OCI-LY1 (cell line): ENCODE data around the gene GAK.

ENCODE experiments used
- H2AFZ ChIP-seq: fragments of 200-600 bp; sonication (generic), shearing (Covaris generic); 2 replicates; pipeline ENCODE4 v1.6.0; 2014; ENCODE audit warnings: antibody characterized with exemption, mild to moderate bottlenecking, low read length
- H3F3A ChIP-seq: fragments of 200-600 bp; sonication (generic), shearing (Covaris generic); 2 replicates; pipeline ENCODE4 v1.6.0; 2014; ENCODE audit warnings: mild to moderate bottlenecking, antibody characterized with exemption, low read length, moderate library complexity; ENCODE audit not compliant: insufficient read depth
- H3K27ac ChIP-seq: fragments of 200-600 bp; sonication (generic); 2 replicates; pipeline ENCODE4 v1.5.1; 2014; ENCODE audit warnings: low read length, mixed run types, mild to moderate bottlenecking, low read depth; ENCODE audit not compliant: poor library complexity, severe bottlenecking
- H3K27me3 ChIP-seq: fragments of 200-600 bp; sonication (generic); 2 replicates; pipeline ENCODE4 v1.6.0; 2014; ENCODE audit warnings: antibody characterized with exemption, mild to moderate bottlenecking, low read length, moderate library complexity; ENCODE audit not compliant: insufficient read depth
- H3K36me3 ChIP-seq: fragments of 200-600 bp; sonication (generic); 2 replicates; pipeline ENCODE4 v1.6.1; 2014; ENCODE audit warnings: mild to moderate bottlenecking, antibody characterized with exemption, low read length, moderate library complexity, mixed read lengths; ENCODE audit not compliant: insufficient read depth
- H3K4me1 ChIP-seq: fragments of 200-600 bp; sonication (generic); 2 replicates; pipeline ENCODE4 v1.5.1; 2014; ENCODE audit warnings: mild to moderate bottlenecking, low read length, moderate library complexity; ENCODE audit not compliant: insufficient read depth, severe bottlenecking
- H3K4me2 ChIP-seq: fragments of 200-600 bp; sonication (generic), shearing (Covaris generic); 2 replicates; pipeline ENCODE4 v1.6.1; 2014; ENCODE audit warnings: low read length
- H3K4me3 ChIP-seq: fragments of 200-600 bp; sonication (generic); 2 replicates; pipeline ENCODE4 v1.5.1; 2014; ENCODE audit warnings: low read length, low read depth, mild to moderate bottlenecking, mixed read lengths; ENCODE audit not compliant: poor library complexity, severe bottlenecking
- H3K79me2 ChIP-seq: fragments of 200-600 bp; shearing (Covaris generic); 2 replicates; pipeline ENCODE4 v1.6.1; 2016; ENCODE audit warnings: mixed run types, low read length, mixed read lengths; ENCODE audit not compliant: insufficient read depth
- H3K9ac ChIP-seq: fragments of 200-600 bp; sonication (generic), shearing (Covaris generic); 2 replicates; pipeline ENCODE4 v1.6.1; 2014; ENCODE audit warnings: mild to moderate bottlenecking, low read length, mixed read lengths
- H3K9me2 ChIP-seq: fragments of 200-600 bp; sonication (generic), shearing (Covaris generic); 2 replicates; pipeline ENCODE4 v1.6.1; 2014; ENCODE audit warnings: low read depth, mild to moderate bottlenecking, low read length, mixed read lengths
- H3K9me3 ChIP-seq: fragments of 200-600 bp; shearing (Covaris generic); 2 replicates; pipeline ENCODE4 v1.6.1; 2014; ENCODE audit warnings: low read length, mixed read lengths
- H4K20me1 ChIP-seq: fragments of 200-600 bp; sonication (generic), shearing (Covaris generic); 2 replicates; pipeline ENCODE4 v1.6.0; 2016; ENCODE audit warnings: mild to moderate bottlenecking, low read length; ENCODE audit not compliant: insufficient read depth
- CTCF ChIP-seq: fragments of 200-600 bp; sonication (generic), shearing (Covaris generic); IDR thresholded peaks from 2 replicates; pipeline ENCODE4 v1.5.1; 2017; ENCODE audit warnings: mild to moderate bottlenecking, antibody characterized with exemption, low read length, moderate library complexity, mixed read lengths
- EZH2 ChIP-seq: fragments of 200-600 bp; sonication (generic), shearing (Covaris generic); IDR thresholded peaks from 2 replicates; pipeline ENCODE4 v1.8.0; 2017; ENCODE audit warnings: borderline replicate concordance, mixed run types, mild to moderate bottlenecking, antibody characterized with exemption, low read length, moderate library complexity, mixed read lengths

Gene GAK

GRCh38 chr4:819401-820229, 112.5 kb downstream of the GAK start:
- no peaks in the 10 kb centered on the region for H3K4me1 ChIP-seq
- no peaks in the 10 kb centered on the region for H3K27me3 ChIP-seq
- no peak for TF ChIP-seq CTCF
- TF ChIP-seq EZH2: no peak
- H3F3A ChIP-seq: no peaks in the 10 kb centered on the region
- H3K9ac ChIP-seq: no peak overlapping the region
- no peaks in the 10 kb centered on the region for H3K9me2 ChIP-seq
- no peak overlapping the region for H3K27ac ChIP-seq
- H3K9me3 ChIP-seq: no peaks in the 10 kb centered on the region
- no peak overlapping the region for H3K4me3 ChIP-seq
- no peaks in the 10 kb centered on the region for H3K36me3 ChIP-seq
- no peaks in the 10 kb centered on the region for H4K20me1 ChIP-seq
- H3K79me2 ChIP-seq: no peaks in the 10 kb centered on the region
- no peak overlapping the region for H2AFZ ChIP-seq
- H3K4me2 ChIP-seq: no peak overlapping the region

- TF ChIP-seq EZH2: no peak
- no peak for TF ChIP-seq CTCF
- H2AFZ ChIP-seq: no peak overlapping the region
- no peak overlapping the region for H3K4me3 ChIP-seq
- no peak overlapping the region for H3K4me2 ChIP-seq
- no peaks in the 10 kb centered on the region for H3K4me1 ChIP-seq
- H4K20me1 ChIP-seq: no peaks in the 10 kb centered on the region
- H3K36me3 ChIP-seq: no peaks in the 10 kb centered on the region
- no peaks in the 10 kb centered on the region for H3K79me2 ChIP-seq
- no peak overlapping the region for H3K9ac ChIP-seq
- no peak overlapping the region for H3K27ac ChIP-seq
- no peaks in the 10 kb centered on the region for H3K27me3 ChIP-seq
- H3K9me3 ChIP-seq: no peaks in the 10 kb centered on the region
- no peaks in the 10 kb centered on the region for H3F3A ChIP-seq
- no peaks in the 10 kb centered on the region for H3K9me2 ChIP-seq
Observed at GRCh38 chr4:818106-818921, 113.8 kb downstream of the GAK start.

- Histone ChIP-seq H4K20me1 (no peaks in the 10 kb centered on the region), H2AFZ (no peak overlapping the region), H3K27me3 (no peaks in the 10 kb centered on the region), H3K4me3 (no peak overlapping the region), H3K4me2 (no peak overlapping the region), H3K79me2 (no peaks in the 10 kb centered on the region), H3K4me1 (no peaks in the 10 kb centered on the region), H3K36me3 (no peaks in the 10 kb centered on the region), H3K9me2 (no peaks in the 10 kb centered on the region), H3K9ac (no peak overlapping the region), H3K9me3 (no peaks in the 10 kb centered on the region), H3F3A (no peaks in the 10 kb centered on the region), H3K27ac (no peak overlapping the region)
- TF ChIP-seq EZH2 (no peak), CTCF (no peak)
Observed at GRCh38 chr4:815464-816146, 116.5 kb downstream of the GAK start.
